ENCODE measurements around the gene KRTAP10-7.

- no peak for TF ChIP-seq CTCF (IDR thresholded peaks at IDR 0.05)
- TF ChIP-seq POLR2A (IDR thresholded peaks at IDR 0.05) = no peak
Observed at GRCh38 chr21:44615466-44615865, 15.1 kb downstream of the KRTAP10-7 start.

Data from prostate gland (tissue), 2 donors.